GM19324 (cell line): Measurements from ENCODE around the gene STX8.
"Not testable (repeated sequence)": the region's sequence is repeated elsewhere in the genome, so short reads cannot be mapped to it uniquely, and the experiment has no call there.

ENCODE experiments used
- ATAC-seq: cut with Tn5 transposase; IDR thresholded peaks from one replicate; pipeline ENCODE4 v1.9.1; 2021; ENCODE audit warnings: mild to moderate bottlenecking, moderate library complexity; ENCODE audit not compliant: unreplicated experiment, low FRiP score

STX8 gene

DNA sequence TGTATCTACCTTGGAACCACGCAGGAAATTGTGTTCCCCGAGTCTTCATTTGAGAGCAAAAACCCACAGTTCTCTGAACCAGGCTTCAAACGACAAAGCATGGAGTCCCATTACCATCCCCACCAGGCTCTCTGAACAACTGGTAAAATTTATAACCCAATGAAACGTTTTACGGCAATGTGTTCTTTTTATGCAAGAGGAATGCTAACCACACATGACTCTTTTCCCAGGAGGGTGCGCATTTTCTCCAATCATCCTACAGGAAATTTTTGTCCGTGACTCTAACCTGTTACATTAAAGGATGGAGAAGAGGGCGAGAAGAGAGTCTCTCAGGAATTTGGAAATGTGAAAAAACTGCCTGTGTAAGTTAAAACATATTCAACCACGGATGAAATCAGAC, 17.8 kb downstream of the STX8 start:
- no peak for ATAC-seq

DNA sequence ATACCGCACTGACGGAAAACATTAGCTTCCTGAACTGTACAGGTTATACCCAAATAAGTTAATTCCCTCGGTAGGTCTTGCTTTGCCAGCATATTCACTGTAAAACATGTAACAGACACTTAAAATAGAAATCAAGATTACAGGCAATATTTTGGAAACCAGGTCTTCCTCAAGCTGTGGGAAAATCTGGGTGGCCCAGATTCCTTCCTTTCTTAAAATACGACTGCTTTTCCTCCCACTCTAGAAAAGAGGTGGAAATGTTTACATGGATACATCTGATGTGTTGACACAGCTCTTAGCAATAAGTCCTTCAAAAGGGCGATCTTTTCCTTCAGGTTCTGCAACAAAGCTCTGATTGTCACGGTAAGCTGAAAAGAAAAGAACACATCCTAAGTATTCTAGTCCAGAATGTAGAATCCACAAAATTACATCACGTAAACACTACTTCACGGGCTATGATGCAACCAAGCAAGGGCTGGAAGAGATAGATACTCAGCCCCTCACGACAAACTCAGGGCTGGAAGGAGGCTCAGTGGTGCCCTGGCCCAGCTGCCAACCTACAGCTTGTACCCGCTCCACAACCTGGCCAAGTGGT, 18.4 kb downstream of the STX8 start:
- no peak for ATAC-seq

GRCh38 chr17:9554715-9555114, 20.9 kb downstream of the STX8 start:
- ATAC-seq: not testable (repeated sequence)

DNA sequence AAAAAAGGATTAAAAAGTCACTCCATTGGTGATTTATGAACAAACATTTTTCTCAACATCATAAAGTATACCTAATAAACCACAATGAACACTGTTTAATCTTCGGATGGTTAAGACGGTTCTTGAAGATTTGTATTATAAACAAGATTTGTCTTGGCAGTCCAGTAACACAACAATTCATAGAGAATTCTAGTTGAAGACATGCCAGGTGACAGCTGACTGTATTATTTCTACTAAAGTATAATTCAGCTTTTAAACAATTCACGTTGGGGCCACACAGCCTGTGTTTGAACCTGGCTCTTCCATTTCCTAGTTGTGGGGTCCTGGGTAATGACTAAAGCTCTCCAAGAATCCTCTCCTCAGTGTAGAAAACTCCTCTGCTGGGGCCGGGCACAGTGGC, 22.0 kb downstream of the STX8 start:
- ATAC-seq: no peak

DNA sequence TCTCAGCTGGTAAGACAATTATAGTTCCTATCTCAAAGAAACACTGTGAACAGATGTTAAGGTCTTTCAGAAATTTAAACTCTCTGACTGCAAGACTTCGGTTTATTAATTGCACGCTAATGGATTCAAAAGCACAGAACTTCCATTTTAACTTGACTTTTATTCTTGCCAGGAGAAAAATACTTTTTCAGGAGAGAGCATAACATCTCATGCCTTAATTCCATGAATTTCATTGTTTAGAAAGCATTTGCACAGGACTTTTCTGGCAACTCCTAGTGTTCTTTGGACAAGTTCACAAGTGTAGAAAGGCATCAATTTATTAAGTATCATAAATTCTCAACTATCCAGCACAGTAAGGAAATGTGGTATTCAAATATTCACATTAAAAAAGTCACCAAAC, 22.4 kb downstream of the STX8 start:
- ATAC-seq: no peak

DNA sequence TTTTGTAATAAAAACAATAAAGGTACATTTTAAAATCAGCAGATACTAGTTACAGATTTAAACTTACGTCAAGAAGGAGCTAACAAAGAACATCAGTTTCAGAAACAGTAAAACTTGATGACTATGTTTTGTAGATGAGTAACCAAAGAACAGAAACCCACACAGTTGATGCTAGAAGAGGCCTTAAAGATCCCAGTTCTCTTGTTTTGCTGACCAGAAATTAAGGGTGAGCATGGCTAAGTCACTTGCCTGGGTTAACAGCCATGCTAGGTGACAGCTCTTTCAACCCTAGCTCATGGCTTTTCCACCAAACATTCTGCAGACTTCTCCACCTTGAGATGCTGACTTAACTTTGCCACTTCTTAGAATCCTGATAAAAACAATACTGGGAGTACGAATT, 26.4 kb downstream of the STX8 start:
- no peak for ATAC-seq

DNA sequence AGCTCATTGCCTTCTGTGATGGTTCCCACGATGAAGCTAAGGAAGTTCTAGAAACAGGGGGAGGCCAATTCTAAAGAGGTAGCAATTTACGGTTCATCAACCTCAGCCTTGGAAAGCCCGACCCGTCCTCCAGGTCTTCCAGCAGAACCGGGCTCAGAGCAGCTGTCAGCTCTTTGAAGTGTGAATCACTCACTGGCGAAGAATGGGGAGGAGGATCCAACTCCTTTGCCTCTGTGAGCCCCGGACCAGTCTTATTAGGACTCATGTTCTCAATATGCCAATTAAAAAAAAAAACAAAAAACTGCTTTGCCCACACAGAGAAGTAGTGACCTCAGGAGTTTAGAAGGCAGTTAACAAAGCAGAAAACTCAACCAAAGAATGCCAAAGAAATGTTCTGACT, 31.4 kb downstream of the STX8 start:
- no peak for ATAC-seq

DNA sequence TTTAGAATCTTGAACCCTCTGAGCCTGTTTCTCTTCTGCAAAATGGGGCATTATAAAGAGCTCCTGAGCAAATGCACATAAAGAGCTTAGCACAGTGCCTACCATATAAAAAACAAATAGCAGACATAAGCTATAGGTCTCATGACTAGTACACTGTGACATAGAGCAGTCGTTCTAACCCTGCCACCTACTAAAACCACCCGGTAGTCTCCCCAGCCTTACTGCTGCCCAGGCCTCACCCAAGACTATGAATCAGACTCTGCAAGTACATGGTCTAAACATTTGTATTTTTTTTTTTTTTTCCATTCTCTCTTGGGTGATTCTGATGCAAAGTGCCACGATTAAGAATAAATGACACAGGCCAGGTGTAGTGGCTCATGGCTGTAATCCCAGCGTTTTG, 33.9 kb downstream of the STX8 start:
- ATAC-seq: no peak

GRCh38 chr17:9538626-9539025, 37.0 kb downstream of the STX8 start:
- no peak for ATAC-seq

DNA sequence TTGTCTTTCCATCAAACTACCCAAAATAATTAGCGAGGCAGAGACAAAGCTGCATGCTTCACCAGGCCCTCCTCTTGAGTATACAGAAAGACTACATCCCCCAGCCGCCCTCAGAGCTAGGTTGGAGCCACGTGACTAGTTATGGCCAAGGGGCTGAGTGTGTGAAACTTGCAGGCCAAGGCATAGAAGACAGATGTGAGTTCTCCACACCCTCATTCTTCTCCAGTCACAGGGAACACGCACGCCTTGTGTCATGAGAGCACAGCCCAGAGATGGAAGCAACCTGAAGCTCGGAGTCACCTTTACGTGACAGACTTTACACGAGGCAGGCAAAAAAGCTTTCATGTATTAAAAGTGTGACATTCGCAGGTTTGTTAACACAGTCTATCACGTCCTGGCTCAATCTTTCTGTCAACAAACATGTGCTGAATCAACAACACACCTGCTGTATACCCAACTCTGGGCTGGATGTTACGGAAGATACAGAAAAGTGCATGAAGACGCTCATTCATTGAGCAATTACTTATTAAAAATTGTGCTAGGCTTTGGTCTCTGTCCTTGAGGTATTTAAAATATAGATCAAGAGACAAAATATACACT, 38.3 kb downstream of the STX8 start:
- ATAC-seq: no peak

GRCh38 chr17:9536061-9536460, 39.6 kb downstream of the STX8 start:
- ATAC-seq: no peak

GRCh38 chr17:9533441-9533840, 42.2 kb downstream of the STX8 start:
- no peak for ATAC-seq

DNA sequence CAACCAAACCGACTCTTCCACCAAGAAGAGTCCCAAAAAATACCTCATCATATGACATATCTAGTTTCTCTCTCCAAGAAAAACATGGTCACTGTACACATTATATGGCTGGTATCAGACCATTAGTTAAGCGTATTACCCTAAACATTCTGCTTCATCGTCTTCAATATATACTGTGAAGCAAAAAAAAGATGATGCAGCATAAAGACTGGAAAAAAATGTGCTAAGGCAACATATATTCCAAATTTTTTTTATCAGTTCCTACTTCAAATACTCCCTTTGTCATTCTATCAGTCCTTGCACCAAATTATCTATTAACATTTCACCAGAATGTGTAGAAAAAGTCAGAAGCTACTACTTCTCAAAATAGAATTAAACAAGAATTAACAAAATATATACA, 42.9 kb downstream of the STX8 start:
- no peak for ATAC-seq

DNA sequence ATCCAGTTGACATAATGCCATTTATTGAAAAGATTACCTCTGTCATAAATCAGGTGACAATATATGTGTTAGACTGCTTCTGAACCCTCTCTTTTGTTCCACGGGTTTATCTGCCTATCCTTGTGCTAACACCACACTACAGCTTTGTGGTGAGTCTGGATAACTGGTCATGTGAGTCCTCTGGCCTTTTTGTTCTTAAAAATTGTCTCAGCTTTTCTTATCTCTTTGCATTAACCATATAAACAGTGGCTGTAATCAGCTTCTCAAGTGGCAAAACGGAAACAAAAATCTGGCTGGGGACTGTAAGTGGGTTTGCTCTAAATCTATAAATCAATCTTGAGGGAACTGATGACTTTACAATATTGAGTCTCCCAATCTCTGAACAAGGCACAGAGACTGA, 44.6 kb downstream of the STX8 start:
- ATAC-seq: no peak

GRCh38 chr17:9529033-9529700, 46.5 kb downstream of the STX8 start:
- ATAC-seq: no peak

DNA sequence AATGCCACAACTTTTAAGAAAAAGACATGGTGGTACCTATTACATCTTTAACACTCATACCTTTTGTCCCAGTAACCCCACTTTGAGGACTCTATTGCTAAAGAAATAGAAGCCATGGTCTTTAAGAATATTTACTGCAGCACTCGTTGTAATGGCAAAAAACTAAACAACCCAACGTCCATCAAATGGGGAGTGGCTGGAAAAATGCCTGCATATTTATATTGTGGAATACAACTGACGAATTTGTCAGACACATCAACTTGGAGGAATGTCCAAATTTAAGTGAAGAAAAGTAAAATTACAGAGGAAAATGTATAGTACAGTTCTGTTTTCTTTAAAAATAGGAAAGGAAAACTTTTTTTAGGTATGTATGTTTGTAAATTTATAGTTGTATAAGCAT, 47.8 kb downstream of the STX8 start:
- ATAC-seq: no peak

- no peak for ATAC-seq
Measured at GRCh38 chr17:9522074-9522473, 53.5 kb downstream of the STX8 start.

DNA sequence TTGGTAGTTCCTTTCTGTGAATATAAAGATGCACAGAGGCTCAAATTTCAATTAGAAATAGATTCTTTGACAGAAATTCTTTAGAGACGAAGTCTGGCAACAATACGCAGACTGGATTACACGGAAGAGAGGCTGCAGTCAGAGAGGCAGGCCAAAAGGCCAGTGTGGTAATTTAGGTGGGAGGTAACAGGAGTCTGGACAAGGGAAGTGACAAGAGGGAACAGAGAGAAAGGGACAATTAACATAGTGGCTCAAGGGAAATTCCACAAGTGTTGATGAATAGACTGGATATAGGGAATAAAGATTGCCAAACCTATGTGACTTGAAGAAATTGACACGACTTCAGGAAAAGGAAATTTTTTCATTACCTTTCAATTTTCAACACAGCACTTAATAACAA, 54.6 kb downstream of the STX8 start:
- ATAC-seq: no peak

- no peak for ATAC-seq
Measured at GRCh38 chr17:9520649-9521048, 55.0 kb downstream of the STX8 start.

DNA sequence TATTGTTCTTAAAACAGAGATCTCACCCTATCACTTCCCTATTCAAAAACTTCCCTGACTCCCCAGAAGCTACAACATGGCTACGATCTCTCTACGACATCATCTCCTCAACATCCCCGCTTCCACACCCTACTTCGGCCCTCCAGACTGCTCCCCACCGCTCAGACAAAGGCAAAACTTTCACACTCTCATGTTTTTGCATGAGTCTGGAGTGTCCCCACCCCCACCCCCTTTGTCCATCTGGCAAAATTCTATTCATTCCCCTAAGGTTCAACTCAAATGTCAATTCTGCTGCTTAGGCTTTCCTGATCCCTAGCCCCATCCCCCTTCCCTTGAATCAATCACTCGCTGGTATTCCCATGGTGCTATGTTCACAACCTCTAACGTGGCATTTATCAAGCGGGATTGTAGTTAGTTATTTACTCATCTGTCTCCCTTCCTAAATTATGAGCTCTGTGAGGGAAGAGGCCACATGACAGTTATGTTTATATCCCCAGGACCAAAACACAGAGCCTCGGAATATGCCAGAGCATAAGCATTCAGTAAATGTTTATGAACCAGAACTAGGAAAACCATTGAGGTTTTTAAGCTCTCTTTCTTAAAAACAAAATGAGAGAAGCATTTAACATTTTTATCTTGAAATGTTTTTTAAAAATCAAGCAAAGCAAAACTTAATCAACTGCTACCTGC, 55.9 kb downstream of the STX8 start:
- ATAC-seq: no peak

- ATAC-seq: no peak
Measured at GRCh38 chr17:9517396-9517795, 58.2 kb downstream of the STX8 start.

GRCh38 chr17:9513266-9513665, 62.4 kb downstream of the STX8 start:
- no peak for ATAC-seq
